SIG-M5 treated with dmso at 0.1 percent for 504 hours (cell line): Measurements from ENCODE around the gene PTPRJ.
A peak's percentile ranks its signal among the peaks of the same experiment; 100 is the strongest.

Experiments
- DNase-seq: peaks from one replicate; lab custom pipeline; 2025; ENCODE audit not compliant: unreplicated experiment; lab: John Stamatoyannopoulos, UW

The PTPRJ gene

DNA sequence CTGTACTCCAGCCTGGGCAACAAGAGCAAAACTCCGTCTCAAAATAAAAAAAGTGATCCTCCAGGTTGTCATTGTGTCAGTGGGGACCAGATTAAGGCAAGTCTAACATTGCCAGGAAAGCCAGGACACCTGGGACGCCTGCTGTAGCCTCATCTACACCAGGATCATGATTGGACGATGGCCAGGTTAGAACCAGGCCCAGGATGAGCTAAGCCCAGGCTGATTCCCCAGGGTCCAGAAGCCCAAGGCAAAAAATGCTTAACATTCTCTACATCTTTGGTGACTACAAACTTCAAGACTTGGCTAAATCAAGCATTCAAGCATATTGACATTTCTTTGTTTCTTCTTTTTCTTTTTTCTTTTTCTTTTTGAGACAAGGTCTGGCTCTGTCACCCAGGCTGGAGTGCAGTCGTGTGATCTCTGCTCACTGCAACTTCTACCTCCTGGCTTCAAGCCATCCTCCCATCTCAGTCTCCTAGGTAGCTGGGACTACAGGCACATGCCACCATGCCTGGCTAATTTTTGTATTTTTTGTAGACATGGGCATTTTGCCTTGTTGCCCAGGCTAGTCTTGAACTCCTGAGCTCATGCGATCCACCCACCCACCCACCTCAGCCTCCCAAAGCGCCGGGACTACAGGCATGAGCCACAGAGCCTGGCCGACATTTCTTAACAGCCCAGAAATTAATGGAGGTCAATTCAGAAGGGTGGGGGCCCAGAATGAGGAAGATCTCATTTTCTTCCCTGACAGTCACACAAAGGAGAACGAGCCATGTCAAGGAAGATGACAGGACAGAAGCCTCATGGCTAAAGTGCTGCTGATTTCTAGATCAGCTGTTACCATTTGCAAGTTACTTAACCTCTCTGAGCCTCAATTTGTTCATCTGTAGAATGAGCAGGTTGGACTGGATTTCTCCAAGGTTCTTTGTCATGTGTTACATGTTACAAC, 12.5 kb upstream of the PTPRJ start:
- DNase-seq = no peak

GRCh38 chr11:47969401-47969800, 11.0 kb upstream of the PTPRJ start:
- DNase-seq = no peak

GRCh38 chr11:47971501-47971900, 8.9 kb upstream of the PTPRJ start:
- no peak for DNase-seq

- no peak for DNase-seq
These were observed 7.2 kb upstream of the PTPRJ start for GRCh38 chr11:47973173-47973572.

DNA sequence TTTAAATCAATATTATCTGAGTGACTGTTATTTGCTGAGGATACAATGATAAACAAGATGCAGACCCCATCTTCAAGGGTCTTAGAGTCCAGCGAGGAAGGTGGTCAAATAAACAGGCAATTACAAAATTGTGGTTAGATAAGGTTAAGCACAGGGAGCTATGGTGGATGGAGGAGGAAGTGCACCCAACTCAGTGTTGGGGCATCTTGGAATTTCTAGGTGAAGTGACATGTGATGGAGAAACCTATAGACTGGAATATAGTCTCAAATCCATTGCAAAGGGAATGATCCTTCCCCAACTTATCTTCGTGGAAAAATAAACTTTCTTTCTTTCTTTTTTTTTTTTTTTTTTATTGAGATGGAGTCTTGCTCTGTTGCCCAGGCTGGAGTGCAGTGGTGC, 3.4 kb upstream of the PTPRJ start:
- DNase-seq = no peak

GRCh38 chr11:47977623-47978022, 2.7 kb upstream of the PTPRJ start:
- DNase-seq = peak; percentile 13

GRCh38 chr11:47979378-47980087, 826 bp upstream of the PTPRJ start:
- DNase-seq = no peak

- no peak for DNase-seq
These were observed 705 bp downstream of the PTPRJ start for GRCh38 chr11:47980907-47981621.

- no peak for DNase-seq
These were observed 1.5 kb downstream of the PTPRJ start for GRCh38 chr11:47981667-47982404.

DNA sequence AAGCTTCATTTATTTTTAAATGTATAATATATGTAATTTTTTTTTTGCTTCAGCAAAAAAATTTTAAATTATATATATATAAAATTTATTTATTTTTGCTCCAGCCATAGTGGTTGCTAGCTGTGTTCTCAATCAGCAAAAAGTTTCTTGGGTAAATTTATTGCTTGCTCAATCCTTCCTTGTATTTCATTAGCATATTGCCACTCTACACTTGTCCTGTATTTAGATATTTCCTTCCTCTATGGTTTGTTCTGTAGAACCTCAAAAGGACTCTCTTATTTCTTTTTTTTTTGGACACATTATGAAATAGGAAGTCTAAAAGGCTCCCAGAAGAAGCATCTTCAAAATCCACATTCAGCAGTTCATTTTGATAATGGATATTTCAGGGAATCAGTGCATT, 2.3 kb downstream of the PTPRJ start:
- DNase-seq = peak; percentile 85

GRCh38 chr11:47983464-47984397, 3.4 kb downstream of the PTPRJ start:
- DNase-seq = peak; percentile 85

- DNase-seq = no peak
These were observed 5.9 kb downstream of the PTPRJ start for GRCh38 chr11:47986219-47986618.

DNA sequence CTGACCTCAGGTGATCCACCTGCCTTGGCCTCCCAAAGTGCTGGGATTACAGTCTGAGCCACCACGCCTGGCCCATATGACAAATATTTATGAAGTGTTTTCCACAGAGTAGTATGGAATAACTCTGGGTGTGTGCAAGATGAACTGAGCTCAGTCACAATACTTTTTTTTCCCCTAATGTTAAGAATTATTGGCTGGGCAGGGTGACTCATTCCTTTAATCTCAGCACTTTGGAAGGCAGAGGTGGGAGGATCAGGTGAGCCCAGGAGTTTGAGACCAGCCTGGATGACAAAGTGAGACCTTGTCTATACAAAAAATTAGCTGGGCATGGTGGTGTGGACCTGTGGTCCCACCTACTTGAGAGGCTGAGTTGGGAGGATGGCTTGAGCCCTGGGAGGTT, 6.4 kb downstream of the PTPRJ start:
- DNase-seq = no peak

- peak; percentile 38 for DNase-seq
These were observed 7.0 kb downstream of the PTPRJ start for GRCh38 chr11:47987310-47987709.

DNA sequence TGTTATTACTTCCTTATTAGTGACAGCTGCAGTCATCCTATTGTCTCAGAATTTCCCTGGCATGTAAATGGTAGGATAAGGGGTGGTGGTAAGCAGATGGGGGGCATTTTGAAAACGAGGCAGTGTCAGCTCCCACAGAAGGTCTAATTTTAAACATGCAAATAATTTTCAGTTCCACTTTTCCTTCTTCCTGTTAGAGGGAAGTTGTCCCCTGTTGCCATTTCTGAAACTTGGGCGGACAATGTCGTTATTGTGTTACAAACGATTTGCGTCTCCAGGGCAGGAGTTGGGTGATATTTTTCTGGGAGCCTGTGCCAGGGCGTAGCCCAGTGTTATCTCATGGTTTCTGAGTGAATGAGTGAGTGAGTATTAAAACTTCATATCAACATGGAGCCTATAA, 7.4 kb downstream of the PTPRJ start:
- DNase-seq = peak; percentile 81

- DNase-seq = no peak
These were observed 9.4 kb downstream of the PTPRJ start for GRCh38 chr11:47989779-47990178.

GRCh38 chr11:47991266-47991830, 11.0 kb downstream of the PTPRJ start:
- no peak for DNase-seq

- no peak for DNase-seq
These were observed 11.5 kb downstream of the PTPRJ start for GRCh38 chr11:47991894-47992293.
